ENCODE results near the gene SPAG17.

DNA sequence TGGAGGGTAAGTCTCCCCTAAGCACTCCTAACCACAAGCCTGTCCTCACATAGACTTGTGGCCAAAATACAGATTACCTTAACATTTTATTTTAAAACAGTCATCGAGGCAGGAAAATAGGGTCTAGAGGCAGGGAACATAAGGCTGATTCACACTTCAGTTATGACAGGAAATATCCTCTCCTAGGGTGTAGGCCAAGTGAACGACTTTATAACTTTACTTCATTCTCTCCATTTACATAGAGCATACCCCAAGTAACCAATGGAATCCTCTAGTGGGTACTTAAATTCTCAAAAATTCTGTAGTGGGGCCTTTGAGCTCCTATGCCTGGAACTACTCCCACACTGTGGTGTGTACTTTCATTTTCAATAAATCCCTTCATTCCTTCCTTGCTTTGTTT, 142.5 kb downstream of the SPAG17 start:
- TF ChIP-seq CTCF (IDR thresholded peaks at IDR 0.05): no peak
- no peak for TF ChIP-seq POLR2A (IDR thresholded peaks at IDR 0.05)
- no peak for TF ChIP-seq EP300 (IDR thresholded peaks at IDR 0.05)

Data from ovary (tissue), 3 donors.